Gastrocnemius medialis (tissue), 4 donors: ENCODE results near the gene CCL17.

Experiments used
- CTCF ChIP-seq, 5 experiments: fragments of 450-650 bp in 3 of 5; fragments of 200-600 bp in 2 of 5; sonication (generic) in 2 of 5; IDR thresholded peaks in 4 of 5; conservative IDR thresholded peaks in 1 of 5; 1 replicate in 4 of 5; 2 replicates in 1 of 5; pipeline ENCODE4 v1.5.1; 2016 to 2019; ENCODE audit warnings: antibody characterized with exemption in 5 of 5, mild to moderate bottlenecking in 3 of 5, moderate library complexity in 3 of 5
- POLR2A ChIP-seq, 2 donors: fragments of 450-650 bp; IDR thresholded peaks; one replicate each; pipeline ENCODE4 v1.6.1; 2017; ENCODE audit warnings: antibody characterized with exemption in 2 of 2, mild to moderate bottlenecking in 2 of 2, moderate library complexity in 2 of 2

GRCh38 chr16:57394444-57394843 is 10.1 kb upstream of the CCL17 start:
- no peak for TF ChIP-seq CTCF (IDR thresholded peaks at IDR 0.05 in 4 of 5, conservative IDR thresholded peaks at IDR 0.05 in 1 of 5)
- TF ChIP-seq POLR2A (IDR thresholded peaks at IDR 0.05) = no peak
